Subcutaneous preadipocyte (primary cell): ENCODE data around the gene CDKN3. TPM values are rescaled to one million over a fixed set of nuclear protein-coding genes. Genes with fewer than 3 reads are reported as not detected.

Experiments
- total RNA-seq: library from RNA; depleted of rRNA; stranded (reverse); fragments of >200 nt; gene quantifications from 2 replicates; pipeline ENCODE4 v1.2.3, GENCODE V29; 2012

Gene CDKN3, protein sequence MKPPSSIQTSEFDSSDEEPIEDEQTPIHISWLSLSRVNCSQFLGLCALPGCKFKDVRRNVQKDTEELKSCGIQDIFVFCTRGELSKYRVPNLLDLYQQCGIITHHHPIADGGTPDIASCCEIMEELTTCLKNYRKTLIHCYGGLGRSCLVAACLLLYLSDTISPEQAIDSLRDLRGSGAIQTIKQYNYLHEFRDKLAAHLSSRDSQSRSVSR
- 53.2 and 64.3 TPM in 2 replicates for total RNA-seq

DNA sequence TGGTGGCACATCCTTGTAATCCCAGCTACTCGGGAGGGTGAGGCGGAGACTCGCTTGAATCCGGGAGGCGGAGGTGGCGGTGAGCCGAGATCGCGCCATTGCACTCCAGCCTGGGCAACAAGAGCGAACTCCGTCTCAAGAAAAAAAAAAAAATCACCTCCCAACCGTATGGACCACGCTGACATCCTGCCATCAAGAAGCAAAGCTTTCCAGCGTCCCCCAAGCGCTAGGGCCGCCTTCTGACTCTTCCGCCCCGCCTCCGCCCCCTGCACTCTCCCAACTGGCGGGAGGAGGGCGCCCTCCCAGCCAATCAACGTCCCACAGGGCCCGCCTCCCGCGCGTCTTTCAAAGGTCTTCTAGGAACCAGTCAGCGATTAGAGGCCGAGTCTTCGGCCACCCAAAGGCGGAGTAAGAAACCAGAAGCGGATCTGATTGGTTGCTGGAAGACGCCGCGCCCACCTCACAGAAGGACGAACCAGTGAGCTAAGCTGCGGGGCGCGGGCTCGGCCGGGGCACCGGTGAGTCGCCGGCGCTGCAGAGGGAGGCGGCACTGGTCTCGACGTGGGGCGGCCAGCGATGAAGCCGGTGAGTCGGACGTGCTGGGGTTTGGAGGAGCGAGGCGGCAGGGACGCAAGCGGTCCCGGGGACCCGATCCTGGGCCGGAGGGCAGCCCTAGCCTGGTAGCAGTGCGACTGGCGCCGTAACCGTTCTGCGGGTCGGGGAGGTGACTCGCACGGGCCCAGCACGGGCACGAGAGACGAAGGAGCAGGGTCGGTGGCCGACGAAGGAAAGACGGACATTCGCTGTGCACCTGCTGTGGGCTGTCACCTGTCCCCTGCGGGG is at the start of gene CDKN3:
Gene CDKN3 (plus strand): TSS at position 515 of the 843 bp plus-strand sequence. CDS start 62 bp downstream, at position 577.

DNA sequence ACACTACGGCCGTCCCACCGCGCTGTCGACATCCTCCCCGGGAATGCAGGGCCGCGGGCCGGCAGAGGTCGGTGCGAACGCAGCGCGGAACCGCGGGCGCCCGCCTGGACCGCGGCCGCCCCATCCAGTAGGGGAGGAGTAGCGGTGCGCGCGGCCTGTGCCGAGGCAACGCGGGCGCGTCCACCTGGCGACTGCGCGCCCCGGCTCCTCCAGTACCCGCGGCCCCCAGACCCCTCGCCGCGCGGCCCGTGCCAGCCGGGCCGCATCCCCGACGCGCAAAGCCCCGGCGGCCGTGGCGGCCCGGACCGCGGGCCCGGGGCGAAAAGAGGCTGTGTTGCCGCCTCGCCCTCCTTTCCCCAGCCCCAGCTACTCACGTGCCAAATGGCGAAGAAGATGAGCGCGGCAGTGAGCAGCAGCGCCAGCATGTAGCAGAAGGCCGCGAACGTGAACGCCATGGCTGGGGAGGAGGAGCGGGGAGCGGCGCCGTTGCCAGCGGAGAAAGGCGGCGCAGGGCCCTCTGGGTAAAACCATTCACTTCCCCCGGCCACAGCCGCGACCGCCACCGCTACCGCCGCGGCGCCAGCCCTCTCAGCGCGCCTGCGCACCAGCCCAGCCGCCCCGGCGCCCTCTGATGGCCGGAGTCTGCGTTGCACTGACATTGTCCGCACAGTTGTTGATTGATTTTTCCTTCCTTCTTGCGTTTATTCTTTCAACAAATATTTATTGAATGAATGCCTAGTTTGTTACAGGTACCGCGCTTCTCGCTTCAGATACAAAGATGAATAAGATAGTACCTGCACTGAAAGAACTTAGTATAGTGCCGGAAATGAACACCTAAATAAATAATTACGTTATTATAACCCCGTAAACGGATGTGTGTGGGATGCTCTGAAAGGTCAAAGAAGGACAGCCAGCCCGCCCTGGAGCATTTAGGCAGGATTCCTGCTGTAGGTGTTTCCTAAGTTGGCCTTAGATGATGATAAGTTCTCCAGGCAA is 44.4 kb downstream of the CDKN3 start, which contains the start of gene CNIH1:
Gene CNIH1 (minus strand): TSS at position 502 of the 996 bp plus-strand sequence. CDS start 47 bp downstream, at position 455.

Other genes starting within 250 kb of the CDKN3 start
- 61.4 and 109 TPM in 2 replicates for gene CNIH1, start 44.4 kb downstream of the CDKN3 start, total RNA-seq
- gene GMFB, start 92.0 kb downstream of the CDKN3 start, total RNA-seq = 95.0 and 101 TPM in 2 replicates
- 7.0 and 10.2 TPM in 2 replicates for gene CGRRF1, start 112.9 kb downstream of the CDKN3 start, total RNA-seq
- gene SAMD4A, start 170.1 kb downstream of the CDKN3 start, total RNA-seq = 15.1 and 27.0 TPM in 2 replicates